HepG2 (cell line): ENCODE results near the gene CAMTA2. TPM values are rescaled to one million over a fixed set of nuclear protein-coding genes. Genes with fewer than 3 reads are reported as not detected.

Experiments
- CREM ChIP-seq, 2 experiments: sonication (generic) in 1 of 2; formaldehyde crosslinking in 1 of 2; IDR thresholded peaks; 2 replicates each; pipeline versions ENCODE4 v1.4.0 to v1.6.1; 2016 to 2020; ENCODE audit warnings: antibody characterized with exemption in 1 of 2, mild to moderate bottlenecking in 1 of 2, missing genetic modification reagents in 1 of 2
- HOXA9 ChIP-seq: sonication (generic); formaldehyde crosslinking; IDR thresholded peaks from 2 replicates; pipeline ENCODE4 v1.8.1; 2022; ENCODE audit warnings: missing genetic modification reagents, mild to moderate bottlenecking, moderate library complexity, borderline replicate concordance
- KDM2A ChIP-seq: sonication (generic); formaldehyde crosslinking; IDR thresholded peaks from 2 replicates; pipeline ENCODE4 v1.4.0; 2020; ENCODE audit warnings: low read depth, missing genetic modification reagents, borderline replicate concordance
- KDM5A ChIP-seq: fragments of 200-600 bp; sonication (generic); IDR thresholded peaks from 2 replicates; pipeline ENCODE4 v1.7.0; 2018; ENCODE audit warnings: antibody characterized with exemption, mild to moderate bottlenecking, low read length, borderline replicate concordance
- MAFG ChIP-seq: sonication (generic); formaldehyde crosslinking; IDR thresholded peaks from 2 replicates; pipeline ENCODE4 v1.5.1; 2020; ENCODE audit warnings: mild to moderate bottlenecking, missing genetic modification reagents
- NONO ChIP-seq, 2 experiments: fragments of 450-650 bp in 1 of 2; sonication (generic) in 1 of 2; formaldehyde crosslinking in 1 of 2; IDR thresholded peaks in 1 of 2; conservative IDR thresholded peaks in 1 of 2; 2 replicates each; pipeline versions ENCODE4 v1.6.1 to v1.8.0; 2017 to 2022; ENCODE audit warnings: mild to moderate bottlenecking in 1 of 2, missing genetic modification reagents in 1 of 2, moderate library complexity in 1 of 2
- NRL ChIP-seq: sonication (generic); formaldehyde crosslinking; IDR thresholded peaks from 2 replicates; pipeline ENCODE4 v1.5.0; 2020; ENCODE audit warnings: missing genetic modification reagents, mild to moderate bottlenecking, moderate library complexity, borderline replicate concordance
- REL ChIP-seq: sonication (generic); formaldehyde crosslinking; conservative IDR thresholded peaks from 2 replicates; pipeline ENCODE4 v1.8.0; 2022; ENCODE audit warnings: mild to moderate bottlenecking, missing genetic modification reagents, moderate library complexity
- SOX5 ChIP-seq: IDR thresholded peaks from 2 replicates; pipeline ENCODE4 v1.6.1; 2016; ENCODE audit warnings: borderline replicate concordance
- ZBTB20 ChIP-seq: sonication (generic); formaldehyde crosslinking; IDR thresholded peaks from 2 replicates; pipeline ENCODE4 v1.8.1; 2023; ENCODE audit warnings: missing genetic modification reagents, low read depth, mild to moderate bottlenecking, borderline replicate concordance
- ZNF10 ChIP-seq: sonication (generic); formaldehyde crosslinking; IDR thresholded peaks from 2 replicates; pipeline ENCODE4 v1.4.0; 2020; ENCODE audit warnings: mild to moderate bottlenecking, low read depth, missing genetic modification reagents, borderline replicate concordance
- ZNF253 ChIP-seq: sonication (generic); formaldehyde crosslinking; IDR thresholded peaks from 2 replicates; pipeline ENCODE4 v1.8.0; 2022; ENCODE audit warnings: mild to moderate bottlenecking, missing genetic modification reagents, borderline replicate concordance
- ZNF530 ChIP-seq: sonication (generic); formaldehyde crosslinking; IDR thresholded peaks from 2 replicates; pipeline ENCODE4 v1.5.0; 2020; ENCODE audit warnings: low read depth, mild to moderate bottlenecking, missing genetic modification reagents
- ZNF562 ChIP-seq: sonication (generic); formaldehyde crosslinking; IDR thresholded peaks from 2 replicates; pipeline ENCODE4 v1.8.0; 2022; ENCODE audit warnings: missing genetic modification reagents, borderline replicate concordance
- ZNF567 ChIP-seq: sonication (generic); formaldehyde crosslinking; IDR thresholded peaks from 2 replicates; pipeline ENCODE4 v1.8.1; 2023; ENCODE audit warnings: mild to moderate bottlenecking, missing genetic modification reagents, borderline replicate concordance
- ZSCAN25 ChIP-seq: sonication (generic); formaldehyde crosslinking; IDR thresholded peaks from 2 replicates; pipeline ENCODE4 v1.8.0; 2022; ENCODE audit warnings: mild to moderate bottlenecking, missing genetic modification reagents
- polyA plus RNA-seq, 8 experiments: library from polyadenylated mRNA; depleted of rRNA in 3 of 8; stranded (reverse) in 7 of 8; unstranded in 1 of 8; fragments of >200 nt; fragmentation: Illumina TruSeq in 4 of 8; extraction: Trizol in 4 of 8; gene quantifications; 2 replicates each; pipeline versions ENCODE4 v1.2.1 to v1.2.3, GENCODE V29; 2011 to 2016; ENCODE audit warnings: low read depth in 4 of 8, missing spikeins in 1 of 8, mixed read lengths in 1 of 8; ENCODE audit not compliant: insufficient read depth in 1 of 8
- total RNA-seq, 5 experiments: library from RNA; depleted of rRNA; stranded (reverse); fragments of >200 nt; fragmentation: Illumina TruSeq; extraction: Trizol; gene quantifications; 2 replicates each; pipeline ENCODE4 v1.2.3, GENCODE V29; 2016; ENCODE audit warnings: low read depth in 1 of 5
- TF ChIP-seq, protein P1 (sequence below): sonication (generic); formaldehyde crosslinking; IDR thresholded peaks from 2 replicates; pipeline ENCODE4 v1.8.0; 2022; ENCODE audit warnings: missing genetic modification reagents, mild to moderate bottlenecking, moderate library complexity, borderline replicate concordance
- TF ChIP-seq, protein P2 (sequence below): sonication (generic); formaldehyde crosslinking; IDR thresholded peaks from 2 replicates; pipeline ENCODE4 v1.9.0; 2021; ENCODE audit warnings: missing genetic modification reagents, mild to moderate bottlenecking, borderline replicate concordance
- TF ChIP-seq, protein P3 (sequence below): sonication (generic); formaldehyde crosslinking; IDR thresholded peaks from 2 replicates; pipeline ENCODE4 v1.8.0; 2022; ENCODE audit warnings: mild to moderate bottlenecking, missing genetic modification reagents; ENCODE audit not compliant: insufficient replicate concordance
- TF ChIP-seq, protein P4 (sequence below): sonication (generic); formaldehyde crosslinking; IDR thresholded peaks from 2 replicates; pipeline ENCODE4 v1.4.0; 2020; ENCODE audit warnings: missing genetic modification reagents

CAMTA2 gene
- total and polyA plus RNA-seq, 2 of the 13 experiments (the other 11 are each of a cell fraction or from before 2014, with no cell fraction given): 4.1 to 7.1 TPM

DNA sequence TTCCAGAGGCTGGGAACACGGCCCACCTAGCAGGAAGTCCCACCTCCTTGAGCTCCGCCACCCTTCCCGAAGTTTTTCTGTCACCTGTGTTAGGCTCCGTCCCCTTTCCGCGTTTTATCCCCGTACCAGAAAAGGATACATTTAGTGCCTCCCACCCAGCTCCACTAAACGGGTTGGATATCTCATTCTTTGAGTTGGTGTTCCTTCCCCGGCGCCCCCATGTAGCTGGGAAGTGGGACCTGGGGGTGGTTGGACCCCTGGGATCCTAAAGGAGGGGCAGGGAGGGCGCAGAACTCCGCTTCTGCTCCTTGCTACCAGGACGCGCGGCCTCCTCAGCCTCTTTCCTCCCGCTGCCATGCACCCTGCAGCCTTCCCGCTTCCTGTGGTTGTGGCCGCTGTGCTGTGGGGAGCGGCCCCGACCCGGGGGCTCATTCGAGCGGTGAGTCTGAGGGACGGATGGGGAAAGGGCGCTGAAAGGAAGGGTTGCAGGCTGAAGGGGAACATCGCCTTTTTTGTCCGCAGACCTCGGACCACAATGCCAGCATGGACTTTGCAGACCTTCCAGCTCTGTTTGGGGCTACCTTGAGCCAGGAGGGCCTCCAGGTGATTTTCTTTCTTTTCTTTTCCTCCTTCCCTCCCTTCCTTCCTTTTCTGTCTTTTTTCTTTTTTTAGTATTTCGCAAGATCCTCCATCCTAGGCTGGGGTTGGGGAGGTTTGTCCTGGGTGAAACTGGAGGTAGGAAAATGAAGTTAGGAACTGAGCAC lies 46.7 kb downstream of the CAMTA2 start (continued):
- TF ChIP-seq, protein P1, sequence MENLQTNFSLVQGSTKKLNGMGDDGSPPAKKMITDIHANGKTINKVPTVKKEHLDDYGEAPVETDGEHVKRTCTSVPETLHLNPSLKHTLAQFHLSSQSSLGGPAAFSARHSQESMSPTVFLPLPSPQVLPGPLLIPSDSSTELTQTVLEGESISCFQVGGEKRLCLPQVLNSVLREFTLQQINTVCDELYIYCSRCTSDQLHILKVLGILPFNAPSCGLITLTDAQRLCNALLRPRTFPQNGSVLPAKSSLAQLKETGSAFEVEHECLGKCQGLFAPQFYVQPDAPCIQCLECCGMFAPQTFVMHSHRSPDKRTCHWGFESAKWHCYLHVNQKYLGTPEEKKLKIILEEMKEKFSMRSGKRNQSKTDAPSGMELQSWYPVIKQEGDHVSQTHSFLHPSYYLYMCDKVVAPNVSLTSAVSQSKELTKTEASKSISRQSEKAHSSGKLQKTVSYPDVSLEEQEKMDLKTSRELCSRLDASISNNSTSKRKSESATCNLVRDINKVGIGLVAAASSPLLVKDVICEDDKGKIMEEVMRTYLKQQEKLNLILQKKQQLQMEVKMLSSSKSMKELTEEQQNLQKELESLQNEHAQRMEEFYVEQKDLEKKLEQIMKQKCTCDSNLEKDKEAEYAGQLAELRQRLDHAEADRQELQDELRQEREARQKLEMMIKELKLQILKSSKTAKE (CRISPR knock-in tag): no peak
- TF ChIP-seq ZBTB20 (CRISPR knock-in tag) (no peak), NONO (IDR thresholded peaks at IDR 0.05) (no peak), NONO (CRISPR knock-in tag; conservative IDR thresholded peaks at IDR 0.05) (no peak), SOX5 (CRISPR knock-in tag) (no peak), KDM5A (peak; percentile 84), ZNF567 (no peak), NRL (CRISPR knock-in tag) (peak; percentile 56; the same call in 1 of the 2 replicates), ZNF530 (CRISPR knock-in tag) (0 out of 2 replicates have a peak, but pooled peaks have one; percentile 8), MAFG (CRISPR knock-in tag) (no peak), REL (CRISPR knock-in tag) (no peak), CREM (IDR thresholded peaks at IDR 0.05) (no peak), CREM (CRISPR knock-in tag; IDR thresholded peaks at IDR 0.05) (no peak), ZNF562 (CRISPR knock-in tag) (no peak), KDM2A (CRISPR knock-in tag) (0 out of 2 replicates have a peak, but pooled peaks have one; percentile 39), HOXA9 (CRISPR knock-in tag) (no peak), ZNF10 (CRISPR knock-in tag) (no peak), ZNF253 (CRISPR knock-in tag) (no peak), ZSCAN25 (CRISPR knock-in tag) (peak; percentile 57; the same call in 1 of the 2 replicates)
- TF ChIP-seq, protein P2, sequence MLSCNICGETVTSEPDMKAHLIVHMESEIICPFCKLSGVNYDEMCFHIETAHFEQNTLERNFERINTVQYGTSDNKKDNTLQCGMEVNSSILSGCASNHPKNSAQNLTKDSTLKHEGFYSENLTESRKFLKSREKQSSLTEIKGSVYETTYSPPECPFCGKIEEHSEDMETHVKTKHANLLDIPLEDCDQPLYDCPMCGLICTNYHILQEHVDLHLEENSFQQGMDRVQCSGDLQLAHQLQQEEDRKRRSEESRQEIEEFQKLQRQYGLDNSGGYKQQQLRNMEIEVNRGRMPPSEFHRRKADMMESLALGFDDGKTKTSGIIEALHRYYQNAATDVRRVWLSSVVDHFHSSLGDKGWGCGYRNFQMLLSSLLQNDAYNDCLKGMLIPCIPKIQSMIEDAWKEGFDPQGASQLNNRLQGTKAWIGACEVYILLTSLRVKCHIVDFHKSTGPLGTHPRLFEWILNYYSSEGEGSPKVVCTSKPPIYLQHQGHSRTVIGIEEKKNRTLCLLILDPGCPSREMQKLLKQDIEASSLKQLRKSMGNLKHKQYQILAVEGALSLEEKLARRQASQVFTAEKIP (CRISPR knock-in tag): no peak
- TF ChIP-seq, protein P3, sequence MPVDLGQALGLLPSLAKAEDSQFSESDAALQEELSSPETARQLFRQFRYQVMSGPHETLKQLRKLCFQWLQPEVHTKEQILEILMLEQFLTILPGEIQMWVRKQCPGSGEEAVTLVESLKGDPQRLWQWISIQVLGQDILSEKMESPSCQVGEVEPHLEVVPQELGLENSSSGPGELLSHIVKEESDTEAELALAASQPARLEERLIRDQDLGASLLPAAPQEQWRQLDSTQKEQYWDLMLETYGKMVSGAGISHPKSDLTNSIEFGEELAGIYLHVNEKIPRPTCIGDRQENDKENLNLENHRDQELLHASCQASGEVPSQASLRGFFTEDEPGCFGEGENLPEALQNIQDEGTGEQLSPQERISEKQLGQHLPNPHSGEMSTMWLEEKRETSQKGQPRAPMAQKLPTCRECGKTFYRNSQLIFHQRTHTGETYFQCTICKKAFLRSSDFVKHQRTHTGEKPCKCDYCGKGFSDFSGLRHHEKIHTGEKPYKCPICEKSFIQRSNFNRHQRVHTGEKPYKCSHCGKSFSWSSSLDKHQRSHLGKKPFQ: no peak
- TF ChIP-seq, protein P4, sequence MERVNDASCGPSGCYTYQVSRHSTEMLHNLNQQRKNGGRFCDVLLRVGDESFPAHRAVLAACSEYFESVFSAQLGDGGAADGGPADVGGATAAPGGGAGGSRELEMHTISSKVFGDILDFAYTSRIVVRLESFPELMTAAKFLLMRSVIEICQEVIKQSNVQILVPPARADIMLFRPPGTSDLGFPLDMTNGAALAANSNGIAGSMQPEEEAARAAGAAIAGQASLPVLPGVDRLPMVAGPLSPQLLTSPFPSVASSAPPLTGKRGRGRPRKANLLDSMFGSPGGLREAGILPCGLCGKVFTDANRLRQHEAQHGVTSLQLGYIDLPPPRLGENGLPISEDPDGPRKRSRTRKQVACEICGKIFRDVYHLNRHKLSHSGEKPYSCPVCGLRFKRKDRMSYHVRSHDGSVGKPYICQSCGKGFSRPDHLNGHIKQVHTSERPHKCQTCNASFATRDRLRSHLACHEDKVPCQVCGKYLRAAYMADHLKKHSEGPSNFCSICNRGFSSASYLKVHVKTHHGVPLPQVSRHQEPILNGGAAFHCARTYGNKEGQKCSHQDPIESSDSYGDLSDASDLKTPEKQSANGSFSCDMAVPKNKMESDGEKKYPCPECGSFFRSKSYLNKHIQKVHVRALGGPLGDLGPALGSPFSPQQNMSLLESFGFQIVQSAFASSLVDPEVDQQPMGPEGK: no peak
